GM23338 (cell line): ENCODE measurements around the gene APPBP2. TPM values are rescaled to one million over a fixed set of nuclear protein-coding genes. Genes with fewer than 3 reads are reported as not detected.

Experiments
- ATAC-seq: fragments of 200-7000 bp; cut with Tn5 transposase; 3 replicates; pipeline ENCODE4 v1.9.1; 2020
- DNase-seq: peaks from one replicate; pipeline ENCODE4 v3.0.0-alpha.2; 2015; ENCODE audit warnings: low spot score
- H2AFZ ChIP-seq: fragments of 200-600 bp; sonication (generic); 2 replicates; pipeline ENCODE4 v1.8.0; 2016; ENCODE audit warnings: antibody characterized with exemption, mild to moderate bottlenecking, moderate library complexity
- H3F3A ChIP-seq: fragments of 200-600 bp; sonication (generic); replicated peaks from 2 replicates; pipeline ENCODE4 v1.8.0; 2017; ENCODE audit warnings: antibody characterized with exemption, mixed run types, low read depth
- H3K27ac ChIP-seq: fragments of 200-600 bp; sonication (generic); 2 replicates; pipeline ENCODE4 v1.6.1; 2016; ENCODE audit warnings: low read depth
- H3K27me3 ChIP-seq: fragments of 200-600 bp; sonication (generic); 2 replicates; pipeline ENCODE4 v1.8.0; 2016; ENCODE audit warnings: mild to moderate bottlenecking, mixed run types, moderate library complexity; ENCODE audit not compliant: insufficient read depth
- H3K36me3 ChIP-seq: fragments of 200-600 bp; sonication (generic); 2 replicates; pipeline ENCODE4 v1.8.0; 2016; ENCODE audit warnings: mild to moderate bottlenecking; ENCODE audit not compliant: insufficient read depth
- H3K4me1 ChIP-seq: fragments of 200-600 bp; sonication (generic); 2 replicates; pipeline ENCODE4 v1.8.0; 2016; ENCODE audit warnings: mild to moderate bottlenecking, moderate library complexity; ENCODE audit not compliant: insufficient read depth
- H3K4me2 ChIP-seq: fragments of 200-600 bp; sonication (generic); 2 replicates; pipeline ENCODE4 v1.7.1; 2017; ENCODE audit warnings: mixed run types
- H3K4me3 ChIP-seq: fragments of 200-600 bp; sonication (generic); 2 replicates; pipeline ENCODE4 v1.6.1; 2016; ENCODE audit warnings: mixed run types
- H3K79me2 ChIP-seq: fragments of 200-600 bp; sonication (generic); replicated peaks from 2 replicates; pipeline ENCODE4 v1.8.0; 2017; ENCODE audit warnings: mild to moderate bottlenecking; ENCODE audit not compliant: insufficient read depth
- H3K9me2 ChIP-seq: fragments of 200-600 bp; sonication (generic); 2 replicates; pipeline ENCODE4 v1.8.0; 2017; ENCODE audit not compliant: insufficient read depth
- H4K20me1 ChIP-seq: fragments of 200-600 bp; sonication (generic); replicated peaks from 2 replicates; pipeline ENCODE4 v1.8.0; 2017; ENCODE audit warnings: mild to moderate bottlenecking; ENCODE audit not compliant: insufficient read depth
- H3K27ac Mint-ChIP-seq: 2 replicates; pipeline ENCODE4 v1.8.0; 2020; ENCODE audit warnings: inconsistent platforms, mild to moderate bottlenecking, moderate library complexity, mixed read lengths
- H3K27me3 Mint-ChIP-seq: 3 replicates; pipeline ENCODE4 v1.8.0; 2022; ENCODE audit warnings: low read depth, mild to moderate bottlenecking, moderate library complexity, mixed read lengths, inconsistent platforms; ENCODE audit not compliant: insufficient read depth, poor library complexity
- H3K36me3 Mint-ChIP-seq: 3 replicates; pipeline ENCODE4 v1.8.0; 2021; ENCODE audit warnings: low read depth, mild to moderate bottlenecking, inconsistent platforms, moderate library complexity, mixed read lengths
- H3K4me1 Mint-ChIP-seq: 3 replicates; pipeline ENCODE4 v1.8.0; 2020; ENCODE audit warnings: mild to moderate bottlenecking, inconsistent platforms, mixed read lengths
- H3K4me3 Mint-ChIP-seq: 3 replicates; pipeline ENCODE4 v1.8.0; 2021; ENCODE audit warnings: moderate library complexity, mild to moderate bottlenecking, inconsistent platforms, mixed read lengths
- H3K9me3 Mint-ChIP-seq: 3 replicates; pipeline ENCODE4 v1.8.0; 2020; ENCODE audit warnings: moderate library complexity, mild to moderate bottlenecking, inconsistent platforms, mixed read lengths
- CREB1 ChIP-seq: fragments of 250-450 bp; sonication (Bioruptor Pico); IDR thresholded peaks from 2 replicates; pipeline ENCODE4 v1.5.0; 2020; ENCODE audit warnings: low read depth, mild to moderate bottlenecking, moderate library complexity
- CTCF ChIP-seq, 2 experiments: fragments of 200-600 bp in 1 of 2; sonication (generic) in 1 of 2; conservative IDR thresholded peaks; 2 replicates each; pipeline versions ENCODE4 v1.5.1 to v1.6.1; 2016 to 2017; ENCODE audit warnings: antibody characterized with exemption in 2 of 2, low read depth in 2 of 2, mild to moderate bottlenecking in 2 of 2, moderate library complexity in 1 of 2
- ETS1 ChIP-seq: IDR thresholded peaks from 2 replicates; pipeline ENCODE4 v1.6.1; 2016; ENCODE audit warnings: antibody characterized with exemption
- EZH2phosphoT487 ChIP-seq: fragments of 200-600 bp; sonication (generic); IDR thresholded peaks from one replicate; pipeline ENCODE4 v1.8.1; 2018; ENCODE audit warnings: antibody characterized with exemption; ENCODE audit not compliant: unreplicated experiment
- REST ChIP-seq: IDR thresholded peaks from one replicate; pipeline ENCODE4 v1.6.1; 2018; ENCODE audit warnings: antibody characterized with exemption; ENCODE audit not compliant: unreplicated experiment
- STAT1 ChIP-seq: IDR thresholded peaks from one replicate; pipeline ENCODE4 v1.6.1; 2016; ENCODE audit warnings: antibody characterized with exemption; ENCODE audit not compliant: unreplicated experiment
- ZNF114 ChIP-seq: fragments of 250-450 bp; sonication (Bioruptor Pico); IDR thresholded peaks from 2 replicates; pipeline ENCODE4 v1.5.0; 2020; ENCODE audit warnings: mild to moderate bottlenecking, moderate library complexity
- ZNF462 ChIP-seq: fragments of 250-450 bp; sonication (Bioruptor Pico); IDR thresholded peaks from 2 replicates; pipeline ENCODE4 v1.5.0; 2020; ENCODE audit warnings: mild to moderate bottlenecking, moderate library complexity
- polyA plus RNA-seq: library from polyadenylated mRNA; unstranded; fragments of >200 nt; fragmentation: Nextera tagmentation; extraction: Ambion mirVana; gene quantifications from 2 replicates; pipeline ENCODE4 v1.2.1, GENCODE V29; 2016
- total RNA-seq: library from RNA; depleted of rRNA; stranded (reverse); fragments of >200 nt; shearing (Covaris generic); gene quantifications from 2 replicates; pipeline ENCODE4 v1.2.3, GENCODE V29; 2014

Gene APPBP2
- total and polyA plus RNA-seq, 2 experiments from 2014 or later = 9.3 to 15.0 TPM

- TF ChIP-seq ZNF462 (CRISPR knock-in tag) (no peak), CREB1 (no peak)
Measured at GRCh38 chr17:60455378-60455777, 70.7 kb downstream of the APPBP2 start (continued).

GRCh38 chr17:60451965-60452364 lies 74.1 kb downstream of the APPBP2 start:
- Mint-ChIP-seq H3K27me3 (peaks cover 2% of the 10 kb centered on the region), H3K4me3 (no peak overlapping the region), H3K9me3 (no peaks in the 10 kb centered on the region), H3K4me1 (no peaks in the 10 kb centered on the region), H3K27ac (no peak overlapping the region), H3K36me3 (peaks cover 31% of the 10 kb centered on the region)
- no peak overlapping the region for H3K4me3 ChIP-seq
- H3K36me3 ChIP-seq = peaks cover 20% of the 10 kb centered on the region
- DNase-seq = no peak
- H3K4me2 ChIP-seq = no peak overlapping the region
- no peak overlapping the region for H3K27ac ChIP-seq
- no peak for ATAC-seq
- no peak overlapping the region for H2AFZ ChIP-seq
- H3K79me2 ChIP-seq = no peaks in the 10 kb centered on the region
- H3F3A ChIP-seq = no peaks in the 10 kb centered on the region; the same call in 1 of the 2 replicates
- no peaks in the 10 kb centered on the region for H3K27me3 ChIP-seq
- no peaks in the 10 kb centered on the region for H3K4me1 ChIP-seq
- H3K9me2 ChIP-seq = no peaks in the 10 kb centered on the region
- no peaks in the 10 kb centered on the region for H4K20me1 ChIP-seq
- TF ChIP-seq EZH2phosphoT487 = no peak
- TF ChIP-seq REST = no peak
- TF ChIP-seq STAT1 = no peak
- TF ChIP-seq ZNF114 (CRISPR knock-in tag) = no peak
- TF ChIP-seq CTCF (conservative IDR thresholded peaks at IDR 0.05; ENCODE audit: low read depth in 2 of 2) = no peak
- TF ChIP-seq ETS1 = no peak
